Endodermal cell (in vitro differentiated cells): ENCODE measurements around the gene LIPC. TPM values are rescaled to one million over a fixed set of nuclear protein-coding genes. Genes with fewer than 3 reads are reported as not detected.
A peak's percentile ranks its signal among the peaks of the same experiment; 100 is the strongest.

ENCODE experiments used
- DNase-seq: peaks from one replicate; pipeline ENCODE4 v3.0.0-alpha.2; 2017
- H3K27ac ChIP-seq: 2 replicates; pipeline ENCODE4 v1.5.1; 2013; ENCODE audit warnings: mild to moderate bottlenecking, low read depth, low read length, moderate library complexity
- H3K27me3 ChIP-seq: 2 replicates; pipeline ENCODE4 v1.6.1; 2013; ENCODE audit warnings: mild to moderate bottlenecking, low read length, moderate library complexity; ENCODE audit not compliant: insufficient read depth, control insufficient read depth, poor library complexity, severe bottlenecking
- H3K36me3 ChIP-seq: 2 replicates; pipeline ENCODE4 v1.7.0; 2013; ENCODE audit warnings: mild to moderate bottlenecking, low read length, moderate library complexity; ENCODE audit not compliant: control insufficient read depth, insufficient read depth
- H3K4me1 ChIP-seq: one replicate; pipeline ENCODE4 v1.7.0; 2013; ENCODE audit warnings: low read length; ENCODE audit not compliant: control insufficient read depth, insufficient read depth
- H3K4me3 ChIP-seq: 2 replicates; pipeline ENCODE4 v1.5.1; 2013; ENCODE audit warnings: mild to moderate bottlenecking, low read length, moderate library complexity
- H3K9ac ChIP-seq: 2 replicates; pipeline ENCODE4 v1.6.1; 2013; ENCODE audit warnings: mild to moderate bottlenecking, low read length, moderate library complexity; ENCODE audit not compliant: poor library complexity, severe bottlenecking; ENCODE audit errors: extremely low read depth
- H3K9me3 ChIP-seq: 2 replicates; pipeline ENCODE4 v1.6.1; 2013; ENCODE audit warnings: mild to moderate bottlenecking, low read length, moderate library complexity; ENCODE audit not compliant: control insufficient read depth
- H3K27ac Mint-ChIP-seq: 2 replicates; pipeline ENCODE4 v1.8.0; 2020; ENCODE audit warnings: mixed read lengths
- H3K27me3 Mint-ChIP-seq: 2 replicates; pipeline ENCODE4 v1.8.0; 2021; ENCODE audit warnings: mild to moderate bottlenecking, mixed read lengths; ENCODE audit not compliant: insufficient read depth
- H3K36me3 Mint-ChIP-seq: 2 replicates; pipeline ENCODE4 v1.8.0; 2020; ENCODE audit warnings: low read depth, mixed read lengths
- H3K4me1 Mint-ChIP-seq: 2 replicates; pipeline ENCODE4 v1.8.0; 2020; ENCODE audit warnings: mixed read lengths
- H3K4me3 Mint-ChIP-seq: 2 replicates; pipeline ENCODE4 v1.8.0; 2020; ENCODE audit warnings: mild to moderate bottlenecking, moderate library complexity, mixed read lengths
- H3K9me3 Mint-ChIP-seq: 2 replicates; pipeline ENCODE4 v1.8.0; 2020; ENCODE audit warnings: mild to moderate bottlenecking, mixed read lengths
- WGBS, 2 experiments: methylation state at CpG; one replicate each; pipeline versions ENCODE4 v1.1.5 to v1.1.7; 2013; ENCODE audit warnings: missing lambda C conversion rate in 2 of 2, mixed read lengths in 1 of 2; ENCODE audit not compliant: insufficient coverage in 1 of 2, insufficient read length in 1 of 2; 5-methylcytosine and 5-hydroxymethylcytosine counted together
- total RNA-seq, 2 donors: library from RNA; stranded (reverse); fragmentation: NEBNext Ultra II Directional in 1 of 2; extraction: Animal tissue kit (Norgen Biotek cat#: 25700) in 1 of 2; gene quantifications; 2 replicates in 1 of 2; 3 replicates in 1 of 2; pipeline ENCODE4 v1.2.1, GENCODE V29; 2021
- TF ChIP-seq, protein P1 (sequence below): fragments of 200-600 bp; sonication (generic); conservative IDR thresholded peaks from 2 replicates; pipeline ENCODE4 v1.5.0; 2021; ENCODE audit warnings: antibody characterized with exemption, mild to moderate bottlenecking

The LIPC gene
- total RNA-seq, 2 donors from 2014 or later = not detected

DNA sequence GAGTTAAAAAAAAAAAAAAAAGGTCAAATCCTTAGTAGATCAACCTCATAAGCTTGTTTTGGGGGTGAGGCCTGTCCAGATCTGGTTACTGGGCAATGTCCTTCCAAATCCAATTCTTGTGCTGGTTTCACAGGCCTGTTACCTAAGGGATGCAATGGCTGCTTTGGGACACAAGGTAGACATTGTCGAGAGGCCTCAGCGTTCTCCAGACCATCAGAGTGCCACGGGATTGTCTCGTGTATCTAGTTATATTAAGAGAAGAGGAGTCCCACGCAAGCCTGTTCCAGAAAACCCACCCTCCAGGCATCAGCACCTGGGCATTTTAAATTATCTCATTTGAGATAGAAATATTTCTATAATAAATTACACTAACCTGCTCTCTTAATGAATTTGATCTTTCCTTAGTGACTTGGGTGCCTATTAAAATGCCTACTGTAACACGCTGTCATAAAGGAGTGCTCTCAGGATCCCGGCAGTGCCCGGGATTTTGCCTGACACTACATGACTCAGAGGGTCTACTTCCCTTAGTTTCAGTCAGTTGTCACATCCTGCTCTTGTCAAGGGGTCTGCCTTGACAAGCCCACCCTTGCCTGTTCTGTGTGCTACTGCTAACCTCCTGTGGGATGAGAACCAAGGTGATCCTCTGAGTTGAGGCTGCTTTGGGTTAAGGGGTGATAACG lies 116.0 kb downstream of the LIPC start:
- Histone ChIP-seq H3K4me3 (no peak overlapping the region), H3K9me3 (no peaks in the 10 kb centered on the region), H3K27ac (no peak overlapping the region), H3K36me3 (no peaks in the 10 kb centered on the region), H3K27me3 (no peaks in the 10 kb centered on the region), H3K9ac (no peak overlapping the region), H3K4me1 (peaks cover 3% of the 10 kb centered on the region)
- TF ChIP-seq, protein P1, sequence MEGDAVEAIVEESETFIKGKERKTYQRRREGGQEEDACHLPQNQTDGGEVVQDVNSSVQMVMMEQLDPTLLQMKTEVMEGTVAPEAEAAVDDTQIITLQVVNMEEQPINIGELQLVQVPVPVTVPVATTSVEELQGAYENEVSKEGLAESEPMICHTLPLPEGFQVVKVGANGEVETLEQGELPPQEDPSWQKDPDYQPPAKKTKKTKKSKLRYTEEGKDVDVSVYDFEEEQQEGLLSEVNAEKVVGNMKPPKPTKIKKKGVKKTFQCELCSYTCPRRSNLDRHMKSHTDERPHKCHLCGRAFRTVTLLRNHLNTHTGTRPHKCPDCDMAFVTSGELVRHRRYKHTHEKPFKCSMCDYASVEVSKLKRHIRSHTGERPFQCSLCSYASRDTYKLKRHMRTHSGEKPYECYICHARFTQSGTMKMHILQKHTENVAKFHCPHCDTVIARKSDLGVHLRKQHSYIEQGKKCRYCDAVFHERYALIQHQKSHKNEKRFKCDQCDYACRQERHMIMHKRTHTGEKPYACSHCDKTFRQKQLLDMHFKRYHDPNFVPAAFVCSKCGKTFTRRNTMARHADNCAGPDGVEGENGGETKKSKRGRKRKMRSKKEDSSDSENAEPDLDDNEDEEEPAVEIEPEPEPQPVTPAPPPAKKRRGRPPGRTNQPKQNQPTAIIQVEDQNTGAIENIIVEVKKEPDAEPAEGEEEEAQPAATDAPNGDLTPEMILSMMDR = no peak
- Mint-ChIP-seq H3K27ac (no peak overlapping the region), H3K4me3 (no peak overlapping the region), H3K9me3 (no peaks in the 10 kb centered on the region), H3K27me3 (no peaks in the 10 kb centered on the region), H3K36me3 (no peaks in the 10 kb centered on the region), H3K4me1 (peaks cover 9% of the 10 kb centered on the region)
- WGBS, 2 experiments = 93 to 95% methylated on average over 5 to 9 of the region's 9 CpGs
- DNase-seq = peak; percentile 17

DNA sequence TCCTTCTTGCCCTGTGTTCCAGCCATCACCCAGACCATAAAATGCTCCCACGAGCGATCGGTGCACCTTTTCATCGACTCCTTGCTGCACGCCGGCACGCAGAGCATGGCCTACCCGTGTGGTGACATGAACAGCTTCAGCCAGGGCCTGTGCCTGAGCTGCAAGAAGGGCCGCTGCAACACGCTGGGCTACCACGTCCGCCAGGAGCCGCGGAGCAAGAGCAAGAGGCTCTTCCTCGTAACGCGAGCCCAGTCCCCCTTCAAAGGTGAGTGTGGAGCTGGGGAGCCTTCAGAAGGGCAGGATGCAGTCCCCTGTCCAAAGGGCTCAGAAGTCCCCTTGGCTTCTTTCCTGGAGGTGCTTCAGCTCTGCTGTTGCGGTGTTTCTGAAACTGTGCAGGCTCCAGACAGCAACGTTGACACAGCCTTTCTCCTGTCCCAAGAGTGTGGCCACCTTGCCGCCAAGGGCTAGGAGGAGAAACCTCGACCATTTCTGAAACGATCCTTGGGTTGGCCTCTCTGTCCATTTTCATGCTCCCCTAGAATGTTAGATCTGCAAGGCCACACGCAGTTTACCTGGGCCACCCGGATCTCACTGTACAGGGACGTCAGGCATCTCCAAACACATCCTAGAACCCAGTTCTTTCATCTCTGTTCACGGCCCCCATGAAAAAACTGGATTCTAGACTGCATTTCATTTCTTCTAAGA lies 116.7 kb downstream of the LIPC start:
- Histone ChIP-seq H3K27me3 (no peaks in the 10 kb centered on the region), H3K9me3 (no peaks in the 10 kb centered on the region), H3K27ac (no peak overlapping the region), H3K4me3 (no peak overlapping the region), H3K9ac (no peak overlapping the region), H3K36me3 (no peaks in the 10 kb centered on the region), H3K4me1 (peaks cover 3% of the 10 kb centered on the region)
- 90 to 91% methylated on average over 21 to 26 of the region's 26 CpGs for WGBS, 2 experiments
- peak; percentile 44 for DNase-seq
- Mint-ChIP-seq H3K27ac (no peak overlapping the region), H3K27me3 (no peaks in the 10 kb centered on the region), H3K36me3 (no peaks in the 10 kb centered on the region), H3K4me1 (peaks cover 9% of the 10 kb centered on the region), H3K9me3 (no peaks in the 10 kb centered on the region), H3K4me3 (no peak overlapping the region)
- TF ChIP-seq, protein P1 = no peak

DNA sequence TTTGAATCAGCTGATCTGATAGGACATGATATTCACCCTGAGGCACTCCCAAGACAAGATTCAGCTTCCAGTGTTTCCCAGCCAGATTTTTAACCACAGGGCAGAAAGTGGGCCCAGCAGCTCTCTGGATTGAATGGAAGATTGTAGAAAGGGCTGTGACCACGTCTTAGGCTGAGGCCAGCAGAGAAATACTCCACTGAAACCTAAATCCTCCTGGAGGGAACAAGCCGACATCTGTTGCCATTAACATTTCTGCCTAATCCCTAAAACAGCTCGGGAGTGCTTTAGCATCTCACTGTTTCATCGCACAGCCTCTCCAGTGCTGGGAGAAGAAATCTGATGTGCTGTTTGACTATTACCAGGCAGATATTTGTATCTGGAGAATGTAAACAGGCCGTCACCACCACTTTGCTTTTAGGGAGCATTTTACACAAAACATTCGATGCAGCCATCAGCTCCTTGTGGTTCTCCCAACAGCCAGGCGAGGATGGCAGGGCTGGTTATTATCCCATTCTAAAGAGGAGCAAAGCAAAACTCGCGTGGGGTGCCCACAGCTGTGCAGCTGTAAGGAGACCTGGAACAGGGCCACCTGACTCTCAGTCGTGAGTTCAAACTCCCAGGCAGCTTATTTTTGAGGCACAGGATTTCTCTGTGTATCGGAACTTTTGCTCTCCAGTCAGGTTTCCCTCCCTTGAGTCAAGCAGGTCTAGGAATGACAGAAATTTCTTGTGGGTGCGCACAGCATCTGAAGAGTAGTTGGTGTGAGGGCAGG lies 117.4 kb downstream of the LIPC start:
- no peak overlapping the region for H3K4me3 Mint-ChIP-seq

More for the DNA sequence above, 117.4 kb downstream of the LIPC start:
- WGBS, 2 experiments = 87 to 96% methylated on average over 8 to 12 of the region's 12 CpGs
- DNase-seq = peak; percentile 41
- Mint-ChIP-seq H3K27ac (no peak overlapping the region), H3K27me3 (no peaks in the 10 kb centered on the region), H3K9me3 (no peaks in the 10 kb centered on the region), H3K4me1 (peaks cover 9% of the 10 kb centered on the region), H3K36me3 (no peaks in the 10 kb centered on the region)
- Histone ChIP-seq H3K36me3 (no peaks in the 10 kb centered on the region), H3K9me3 (no peaks in the 10 kb centered on the region), H3K27ac (no peak overlapping the region), H3K9ac (no peak overlapping the region), H3K4me3 (no peak overlapping the region), H3K27me3 (no peaks in the 10 kb centered on the region), H3K4me1 (peaks cover 3% of the 10 kb centered on the region)
- TF ChIP-seq, protein P1 = no peak
